GM12878 (cell line): Measurements from ENCODE around the gene MYH7B. TPM values are rescaled to one million over a fixed set of nuclear protein-coding genes. Genes with fewer than 3 reads are reported as not detected.

Experiments used
- ATAC-seq: fragments of 200-7000 bp; cut with Tn5 transposase; 3 replicates; pipeline ENCODE4 v1.9.1; 2020; ENCODE audit warnings: mild to moderate bottlenecking, moderate library complexity
- BruUV-seq: library from RNA; stranded (reverse); fragments of 400-500 nt; replicated peaks from 2 replicates; lab custom pipeline; 2021; lab: Mats Ljungman, UMichigan
- CTCF ChIA-PET: fragments of 300-600 bp; sonication (Branson Sonifier 250); formaldehyde crosslinking; extraction: SDS; loops from one replicate; lab custom pipeline; 2021; ENCODE audit warnings: inconsistent platforms; lab: Yijun Ruan, JAX
- POLR2A ChIA-PET: fragments of 350-600 bp; formaldehyde crosslinking; extraction: SDS; loops from one replicate; lab custom pipeline; 2021; ENCODE audit warnings: inconsistent platforms; lab: Charles Lee
- RAD21 ChIA-PET: fragments of 300-600 bp; sonication (Branson Sonifier 250); formaldehyde crosslinking; loops from one replicate; lab custom pipeline; 2023; ENCODE audit warnings: antibody characterized with exemption; ENCODE audit not compliant: unreplicated experiment; lab: Charles Lee
- SMC1A ChIA-PET: fragments of 300-600 bp; sonication (Branson Sonifier 250); formaldehyde crosslinking; loops from one replicate; lab custom pipeline; 2023; ENCODE audit not compliant: unreplicated experiment, uncharacterized antibody; lab: Charles Lee
- DNase-seq: peaks from one replicate; pipeline ENCODE4 v3.0.0-alpha.2; 2011; ENCODE audit warnings: low read depth, low spot score
- FAIRE-seq: peaks from 3 replicates; lab custom pipeline; 2011; peaks lifted over from hg19 to GRCh38; lab: Jason Lieb, UNC
- H2AFZ ChIP-seq: 2 replicates; pipeline ENCODE4 v1.6.0; 2011; ENCODE audit warnings: low read depth, low read length, control low read depth; ENCODE audit not compliant: control insufficient read depth
- H3K27ac ChIP-seq: 2 replicates; pipeline ENCODE4 v1.5.1; 2011; ENCODE audit warnings: control low read depth; ENCODE audit not compliant: control insufficient read depth, insufficient read depth
- H3K27me3 ChIP-seq, 2 experiments: replicated peaks in 1 of 2; 2 replicates each; pipeline versions ENCODE4 v1.6.0 to v1.6.1; 2011; ENCODE audit warnings: low read length in 1 of 2; ENCODE audit not compliant: control insufficient read depth in 2 of 2, insufficient read depth in 2 of 2
- H3K36me3 ChIP-seq, 2 experiments: 2 replicates each; pipeline ENCODE4 v1.5.1; 2011; ENCODE audit warnings: low read length in 1 of 2; ENCODE audit not compliant: control insufficient read depth in 2 of 2, insufficient read depth in 2 of 2
- H3K4me1 ChIP-seq: 2 replicates; pipeline ENCODE4 v1.6.1; 2011; ENCODE audit warnings: mild to moderate bottlenecking, low read length, moderate library complexity, mixed read lengths; ENCODE audit not compliant: control insufficient read depth, insufficient read depth
- H3K4me2 ChIP-seq: 2 replicates; pipeline ENCODE4 v1.6.0; 2011; ENCODE audit warnings: control low read depth; ENCODE audit not compliant: control insufficient read depth, insufficient read depth
- H3K4me3 ChIP-seq: fragments of 200-600 bp; sonication (generic); 2 replicates; pipeline ENCODE4 v1.5.1; 2016
- H3K79me2 ChIP-seq: 2 replicates; pipeline ENCODE4 v1.6.0; 2011; ENCODE audit warnings: low read length; ENCODE audit not compliant: control insufficient read depth, insufficient read depth
- H3K9ac ChIP-seq: 2 replicates; pipeline ENCODE4 v1.8.0; 2011; ENCODE audit warnings: low read length, control low read depth, mixed read lengths; ENCODE audit not compliant: control insufficient read depth, insufficient read depth
- H3K9me3 ChIP-seq: replicated peaks from 3 replicates; pipeline ENCODE4 v1.5.1; 2011; ENCODE audit warnings: mild to moderate bottlenecking, low read length; ENCODE audit not compliant: control insufficient read depth, insufficient read depth
- H4K20me1 ChIP-seq: 2 replicates; pipeline ENCODE4 v1.6.0; 2011; ENCODE audit not compliant: control insufficient read depth, insufficient read depth
- FOXM1 ChIP-seq: IDR thresholded peaks from 2 replicates; pipeline ENCODE4 v1.6.1; 2012; ENCODE audit warnings: low read depth, mild to moderate bottlenecking, inconsistent platforms, low read length, moderate library complexity
- HDAC2 ChIP-seq: fragments of 200-600 bp; sonication (generic); IDR thresholded peaks from 2 replicates; pipeline ENCODE4 v1.6.1; 2017
- JUNB ChIP-seq: IDR thresholded peaks from 2 replicates; pipeline ENCODE4 v1.6.1; 2016; ENCODE audit warnings: antibody characterized with exemption, mild to moderate bottlenecking
- MTA2 ChIP-seq: fragments of 450-650 bp; IDR thresholded peaks from 2 replicates; pipeline ENCODE4 v1.6.1; 2016; ENCODE audit warnings: low read depth, mild to moderate bottlenecking, moderate library complexity
- YBX1 ChIP-seq: fragments of 450-650 bp; IDR thresholded peaks from 2 replicates; pipeline ENCODE4 v1.6.1; 2016; ENCODE audit warnings: antibody characterized with exemption
- WGBS: methylation state at CpG from one replicate; pipeline ENCODE4 v1.1.6; 2016; ENCODE audit warnings: low lambda C conversion rate; ENCODE audit not compliant: insufficient replicate concordance, insufficient coverage; ENCODE audit errors: missing lambda C conversion rate; 5-methylcytosine and 5-hydroxymethylcytosine counted together
- in situ Hi-C: fragments of 300-500 bp; cut with MboI; formaldehyde crosslinking; loops from 9 replicates; pipeline ENCODE4 v1.14.3; 2018; ENCODE audit warnings: mixed read lengths
- intact Hi-C: fragments of 100-400 bp; cut with micrococcal nuclease; formaldehyde crosslinking; loops from one replicate; pipeline ENCODE4 v1.14.2; 2022; ENCODE audit not compliant: unreplicated experiment
- polyA plus RNA-seq, 11 experiments: library from polyadenylated mRNA; depleted of rRNA in 4 of 11; unstranded in 6 of 11; stranded (reverse) in 5 of 11; fragments of >200 nt; fragmentation: Nextera tagmentation in 4 of 11; fragmentation: Illumina TruSeq in 1 of 11; extraction: Ambion mirVana in 4 of 11; extraction: Trizol in 1 of 11; gene quantifications; 1 replicate in 1 of 11; 2 replicates in 10 of 11; pipeline versions ENCODE4 v1.2.1 to v1.2.3, GENCODE V29; 2011 to 2016; ENCODE audit warnings: inconsistent platforms in 2 of 11, missing spikeins in 2 of 11, low read depth in 1 of 11
- total RNA-seq, 4 experiments: library from RNA; depleted of rRNA in 3 of 4; stranded (reverse); fragments of >200 nt in 3 of 4; fragmentation: Illumina TruSeq in 1 of 4; extraction: Trizol in 1 of 4; gene quantifications; 2 replicates each; pipeline versions ENCODE4 v1.2.1 to v1.2.3, GENCODE V29; 2013 to 2021
- TF ChIP-seq, protein P1 (sequence below): IDR thresholded peaks from 2 replicates; pipeline ENCODE4 v1.6.1; 2011; ENCODE audit warnings: mild to moderate bottlenecking, low read depth, low read length, moderate library complexity; ENCODE audit not compliant: insufficient replicate concordance

MYH7B gene
- total and polyA plus RNA-seq, 10 of the 15 experiments (the other 5 are each of a cell fraction or from before 2014, with no cell fraction given), result 0.01 to 0.40 (median 0.20) TPM; not detected in 3

DNA sequence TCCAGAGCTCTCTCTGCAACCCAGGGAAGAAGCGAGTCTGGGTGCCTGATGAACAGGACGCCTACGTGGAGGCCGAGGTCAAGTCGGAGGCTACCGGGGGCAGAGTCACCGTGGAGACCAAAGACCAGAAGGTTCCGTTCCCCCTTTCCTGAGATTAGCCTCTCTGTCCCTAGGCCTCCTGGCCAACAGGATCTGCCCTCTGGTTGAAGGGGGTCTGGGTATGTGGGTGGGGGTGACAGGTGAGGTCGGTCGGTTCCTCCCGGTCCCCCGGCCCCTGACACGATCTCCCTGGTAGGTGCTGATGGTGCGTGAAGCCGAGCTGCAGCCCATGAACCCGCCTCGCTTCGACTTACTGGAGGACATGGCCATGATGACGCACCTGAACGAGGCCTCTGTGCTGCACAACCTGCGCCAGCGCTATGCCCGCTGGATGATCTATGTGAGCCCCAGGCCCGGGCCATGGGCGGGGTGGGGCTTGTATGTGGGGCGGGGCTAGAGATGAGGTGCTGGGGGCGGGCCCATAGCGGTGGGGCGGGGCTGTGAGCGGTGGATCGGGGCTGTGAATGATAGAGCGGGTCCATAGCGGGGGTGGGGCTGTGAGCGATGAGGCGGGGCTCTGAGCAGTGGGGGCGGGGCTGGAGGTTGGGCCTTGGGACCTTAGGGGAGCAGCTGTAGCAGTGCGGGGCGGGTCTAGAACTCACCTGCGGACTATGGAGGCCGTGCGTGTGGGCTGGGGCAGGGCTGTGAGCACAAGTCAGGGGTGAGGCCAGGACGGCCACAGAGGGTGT lies 23.9 kb downstream of the MYH7B start:
- no peak for DNase-seq
- ChIA-PET CTCF (no interaction called here), SMC1A (no interaction called here), POLR2A (no interaction called here), RAD21 (no interaction called here)
- Histone ChIP-seq H3K9me3 (no peaks in the 10 kb centered on the region), H3K9ac (no peak overlapping the region), H3K4me1 (no peaks in the 10 kb centered on the region), H4K20me1 (no peaks in the 10 kb centered on the region), H3K27me3 (no peaks in the 10 kb centered on the region), H3K27ac (no peak overlapping the region), H3K79me2 (no peaks in the 10 kb centered on the region), H2AFZ (no peak overlapping the region), H3K4me2 (no peak overlapping the region), H3K4me3 (no peak overlapping the region), H3K36me3 (no peaks in the 10 kb centered on the region)
- intact Hi-C loops (no loop called here), in situ Hi-C loops (no loop called here)
- no peak; the same call in 2 of the 3 replicates for ATAC-seq
- TF ChIP-seq MTA2, result no peak
- TF ChIP-seq, protein P1, sequence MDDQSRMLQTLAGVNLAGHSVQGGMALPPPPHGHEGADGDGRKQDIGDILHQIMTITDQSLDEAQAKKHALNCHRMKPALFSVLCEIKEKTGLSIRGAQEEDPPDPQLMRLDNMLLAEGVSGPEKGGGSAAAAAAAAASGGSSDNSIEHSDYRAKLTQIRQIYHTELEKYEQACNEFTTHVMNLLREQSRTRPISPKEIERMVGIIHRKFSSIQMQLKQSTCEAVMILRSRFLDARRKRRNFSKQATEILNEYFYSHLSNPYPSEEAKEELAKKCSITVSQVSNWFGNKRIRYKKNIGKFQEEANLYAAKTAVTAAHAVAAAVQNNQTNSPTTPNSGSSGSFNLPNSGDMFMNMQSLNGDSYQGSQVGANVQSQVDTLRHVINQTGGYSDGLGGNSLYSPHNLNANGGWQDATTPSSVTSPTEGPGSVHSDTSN, result no peak
- TF ChIP-seq HDAC2, result no peak
- no peak for TF ChIP-seq YBX1
- TF ChIP-seq FOXM1, result no peak
- no peak for TF ChIP-seq JUNB
- WGBS, result 83% methylated on average over 31 of the region's 42 CpGs
- FAIRE-seq, result no peak
- no TSS peak for BruUV-seq
